GM21529 (cell line): ENCODE measurements around the gene WFDC12.
"Not testable (repeated sequence)": the region's sequence is repeated elsewhere in the genome, so short reads cannot be mapped to it uniquely, and the experiment has no call there.

Experiments used
- ATAC-seq: cut with Tn5 transposase; IDR thresholded peaks from one replicate; pipeline ENCODE4 v1.9.1; 2021; ENCODE audit not compliant: unreplicated experiment

WFDC12 gene

GRCh38 chr20:45124365-45124764 lies at the start of gene WFDC12:
Gene WFDC12, minus strand, starts transcription at chr20:45124465. Its CDS starts 18 bp downstream, at chr20:45124447.
- ATAC-seq = no peak

- ATAC-seq = no peak
Observed at GRCh38 chr20:45173522-45173921, 49.3 kb upstream of the WFDC12 start.

GRCh38 chr20:45164906-45165305 lies 40.6 kb upstream of the WFDC12 start:
- no peak for ATAC-seq

GRCh38 chr20:45163083-45163803 lies 39.0 kb upstream of the WFDC12 start:
- no peak for ATAC-seq

- no peak for ATAC-seq
Observed at GRCh38 chr20:45157962-45158361, 33.7 kb upstream of the WFDC12 start.

GRCh38 chr20:45156713-45157112 lies 32.4 kb upstream of the WFDC12 start:
- no peak for ATAC-seq

GRCh38 chr20:45154794-45155193 lies 30.5 kb upstream of the WFDC12 start:
- ATAC-seq = not testable (repeated sequence)

- no peak for ATAC-seq
Observed at GRCh38 chr20:45154183-45154582, 29.9 kb upstream of the WFDC12 start.

- ATAC-seq = no peak
Observed at GRCh38 chr20:45153752-45154151, 29.5 kb upstream of the WFDC12 start.

- no peak for ATAC-seq
Observed at GRCh38 chr20:45153147-45153546, 28.9 kb upstream of the WFDC12 start.

- ATAC-seq = no peak
Observed at GRCh38 chr20:45152405-45152804, 28.1 kb upstream of the WFDC12 start.

- ATAC-seq = no peak
Observed at GRCh38 chr20:45149062-45149461, 24.8 kb upstream of the WFDC12 start.

- ATAC-seq = no peak
Observed at GRCh38 chr20:45140836-45141235, 16.6 kb upstream of the WFDC12 start.

GRCh38 chr20:45139733-45140375 lies 15.6 kb upstream of the WFDC12 start:
- ATAC-seq = not testable (repeated sequence)

- no peak for ATAC-seq
Observed at GRCh38 chr20:45138561-45139300, 14.5 kb upstream of the WFDC12 start.

- ATAC-seq = no peak
Observed at GRCh38 chr20:45136911-45137310, 12.6 kb upstream of the WFDC12 start.

GRCh38 chr20:45128099-45128498 lies 3.8 kb upstream of the WFDC12 start:
- no peak for ATAC-seq

- no peak for ATAC-seq
Observed at GRCh38 chr20:45121388-45121787, 2.9 kb downstream of the WFDC12 start.

- ATAC-seq = no peak
Observed at GRCh38 chr20:45119556-45120266, 4.6 kb downstream of the WFDC12 start.

GRCh38 chr20:45118028-45118427 lies 6.2 kb downstream of the WFDC12 start:
- ATAC-seq = no peak

- ATAC-seq = no peak
Observed at GRCh38 chr20:45117581-45117980, 6.7 kb downstream of the WFDC12 start.
